Uterus (tissue), 4 donors: ENCODE measurements around the gene MRPL37. TPM values are rescaled to one million over a fixed set of nuclear protein-coding genes. Genes with fewer than 3 reads are reported as not detected.

Experiments used
- DNase-seq, 2 donors: peaks; one replicate each; pipeline ENCODE4 v3.0.0-alpha.2; 2019 to 2020
- H3K27ac ChIP-seq, 2 donors: fragments of 200-600 bp; sonication (generic); 1 replicate in 1 of 2; 2 replicates in 1 of 2; pipeline ENCODE4 v1.5.1; 2016 to 2018
- H3K27me3 ChIP-seq, 2 donors: fragments of 200-600 bp; sonication (generic); one replicate each; pipeline ENCODE4 v1.5.1; 2018 to 2019; ENCODE audit warnings: control low read depth in 1 of 2
- H3K36me3 ChIP-seq, 2 donors: fragments of 200-600 bp; sonication (generic); one replicate each; pipeline ENCODE4 v1.5.1; 2019; ENCODE audit warnings: control low read depth in 1 of 2
- H3K4me1 ChIP-seq, 2 donors: fragments of 200-600 bp; sonication (generic); one replicate each; pipeline ENCODE4 v1.5.1; 2018 to 2019; ENCODE audit warnings: control low read depth in 1 of 2
- H3K4me3 ChIP-seq, 2 donors: fragments of 200-600 bp; sonication (generic); 1 replicate in 1 of 2; 2 replicates in 1 of 2; pipeline ENCODE4 v1.5.1; 2018 to 2019; ENCODE audit warnings: mild to moderate bottlenecking in 1 of 2
- H3K9me3 ChIP-seq, 2 donors: fragments of 200-600 bp; sonication (generic); one replicate each; pipeline ENCODE4 v1.5.1; 2019; ENCODE audit warnings: control low read depth in 1 of 2
- CTCF ChIP-seq, 4 experiments: fragments of 200-600 bp in 2 of 4; fragments of 450-650 bp in 2 of 4; sonication (generic) in 2 of 4; IDR thresholded peaks; one replicate each; pipeline ENCODE4 v1.5.1; 2016 to 2019; ENCODE audit warnings: antibody characterized with exemption in 4 of 4, mild to moderate bottlenecking in 2 of 4, moderate library complexity in 1 of 4
- POLR2A ChIP-seq, 2 donors: fragments of 450-650 bp; IDR thresholded peaks; one replicate each; pipeline ENCODE4 v1.6.1; 2016; ENCODE audit warnings: antibody characterized with exemption in 2 of 2, mild to moderate bottlenecking in 1 of 2, moderate library complexity in 1 of 2
- intact Hi-C: fragments of 100-400 bp; cut with DNase I; formaldehyde crosslinking; loops from one replicate; pipeline ENCODE4 v1.15.1; 2023; ENCODE audit warnings: low total_unique reads
- total RNA-seq, 4 donors: library from RNA; depleted of rRNA in 3 of 4; stranded (reverse); fragments of >200 nt in 3 of 4; gene quantifications; one replicate each; pipeline versions ENCODE4 v1.1.0 to v1.2.4, GENCODE V29; 2014 to 2023
- donor health status: DM: yes; HTN: yes; CAD: no.

Gene MRPL37
- total RNA-seq, 4 donors from 2014 or later = 4.4 to 52.9 (median 39.0) TPM

GRCh38 chr1:54252371-54252936, 52.5 kb downstream of the MRPL37 start:
- peaks cover 0 to 9% of the 10 kb centered on the region in 2 donors for H3K4me1 ChIP-seq
- H3K27ac ChIP-seq = no peak overlapping the region
- no peaks in the 10 kb centered on the region for H3K9me3 ChIP-seq
- H3K4me3 ChIP-seq = no peak overlapping the region
- no peaks in the 10 kb centered on the region for H3K27me3 ChIP-seq
- no peak for DNase-seq
- intact Hi-C loops = no loop called here
- TF ChIP-seq CTCF (IDR thresholded peaks at IDR 0.05) = no peak
- TF ChIP-seq POLR2A (IDR thresholded peaks at IDR 0.05) = no peak
- H3K36me3 ChIP-seq = no peaks in the 10 kb centered on the region

- no peak for TF ChIP-seq POLR2A (IDR thresholded peaks at IDR 0.05)
- TF ChIP-seq CTCF (IDR thresholded peaks at IDR 0.05) = no peak
- H3K4me3 ChIP-seq = no peak overlapping the region
- peak overlapping the region in 1 of 2 donors; percentile 29 for H3K27ac ChIP-seq
- H3K36me3 ChIP-seq = no peaks in the 10 kb centered on the region
- peaks cover 0 to 9% of the 10 kb centered on the region in 2 donors for H3K4me1 ChIP-seq
- no peaks in the 10 kb centered on the region for H3K27me3 ChIP-seq
- H3K9me3 ChIP-seq = no peaks in the 10 kb centered on the region
- DNase-seq = no peak
- intact Hi-C loops = no loop called here
Measured at GRCh38 chr1:54253480-54253879, 53.5 kb downstream of the MRPL37 start.

GRCh38 chr1:54254055-54254454, 54.1 kb downstream of the MRPL37 start:
- DNase-seq = peak; percentile 54 to 59
- TF ChIP-seq CTCF (IDR thresholded peaks at IDR 0.05) (no peak), POLR2A (IDR thresholded peaks at IDR 0.05) (no peak)
- no peaks in the 10 kb centered on the region for H3K9me3 ChIP-seq
- peaks cover 0 to 9% of the 10 kb centered on the region in 2 donors for H3K4me1 ChIP-seq
- peak overlapping the region in 1 of 2 donors; percentile 29 for H3K27ac ChIP-seq
- intact Hi-C loops = no loop called here
- H3K36me3 ChIP-seq = no peaks in the 10 kb centered on the region
- no peaks in the 10 kb centered on the region for H3K27me3 ChIP-seq
- H3K4me3 ChIP-seq = no peak overlapping the region

- no peaks in the 10 kb centered on the region for H3K9me3 ChIP-seq
- no peak overlapping the region for H3K4me3 ChIP-seq
- H3K27ac ChIP-seq = no peak overlapping the region
- no peaks in the 10 kb centered on the region for H3K36me3 ChIP-seq
- intact Hi-C loops = no loop called here
- H3K27me3 ChIP-seq = no peaks in the 10 kb centered on the region
- DNase-seq = no peak
- TF ChIP-seq POLR2A (IDR thresholded peaks at IDR 0.05) (no peak), CTCF (IDR thresholded peaks at IDR 0.05) (no peak)
- H3K4me1 ChIP-seq = peaks cover 0 to 9% of the 10 kb centered on the region in 2 donors
Measured at GRCh38 chr1:54255026-54255702, 55.2 kb downstream of the MRPL37 start.

- Histone ChIP-seq H3K4me3 (no peak overlapping the region), H3K4me1 (peaks cover 0 to 9% of the 10 kb centered on the region in 2 donors)
- intact Hi-C loops = no loop called here
Measured at GRCh38 chr1:54256522-54257345, 56.8 kb downstream of the MRPL37 start.

More at GRCh38 chr1:54256522-54257345, 56.8 kb downstream of the MRPL37 start:
- Histone ChIP-seq H3K9me3 (no peaks in the 10 kb centered on the region), H3K27me3 (no peaks in the 10 kb centered on the region), H3K36me3 (no peaks in the 10 kb centered on the region), H3K27ac (no peak overlapping the region)
- TF ChIP-seq POLR2A (IDR thresholded peaks at IDR 0.05) = no peak
- no peak for DNase-seq
